Breast epithelium (tissue), 3 donors: Measurements from ENCODE around the gene CPN1.

Experiments used
- CTCF ChIP-seq, 3 donors: fragments of 450-650 bp; IDR thresholded peaks; one replicate each; pipeline ENCODE4 v1.5.1; 2016 to 2017; ENCODE audit warnings: antibody characterized with exemption in 3 of 3, mild to moderate bottlenecking in 3 of 3, moderate library complexity in 3 of 3
- POLR2AphosphoS5 ChIP-seq, 3 donors: sonication (generic); formaldehyde crosslinking; IDR thresholded peaks; one replicate each; pipeline ENCODE4 v1.6.1; 2017; ENCODE audit warnings: antibody characterized with exemption in 3 of 3

- TF ChIP-seq CTCF (IDR thresholded peaks at IDR 0.05) (no peak), POLR2AphosphoS5 (IDR thresholded peaks at IDR 0.05) (no peak)
These were observed 37.9 kb downstream of the CPN1 start for GRCh38 chr10:100043796-100044195.
